ENCODE measurements around the gene AAMP.

The AAMP gene

GRCh38 chr2:218223046-218223445 lies 46.9 kb downstream of the AAMP start:
- no peak for DNase-seq (ENCODE audit: low spot score)

- DNase-seq (ENCODE audit: low spot score) = no peak
Measured at GRCh38 chr2:218221000-218221399, 48.9 kb downstream of the AAMP start.

GRCh38 chr2:218219934-218220333 lies 50.0 kb downstream of the AAMP start:
- no peak for DNase-seq (ENCODE audit: low spot score)

GRCh38 chr2:218218268-218219185 lies 51.4 kb downstream of the AAMP start:
- no peak for DNase-seq (ENCODE audit: low spot score)

DNA sequence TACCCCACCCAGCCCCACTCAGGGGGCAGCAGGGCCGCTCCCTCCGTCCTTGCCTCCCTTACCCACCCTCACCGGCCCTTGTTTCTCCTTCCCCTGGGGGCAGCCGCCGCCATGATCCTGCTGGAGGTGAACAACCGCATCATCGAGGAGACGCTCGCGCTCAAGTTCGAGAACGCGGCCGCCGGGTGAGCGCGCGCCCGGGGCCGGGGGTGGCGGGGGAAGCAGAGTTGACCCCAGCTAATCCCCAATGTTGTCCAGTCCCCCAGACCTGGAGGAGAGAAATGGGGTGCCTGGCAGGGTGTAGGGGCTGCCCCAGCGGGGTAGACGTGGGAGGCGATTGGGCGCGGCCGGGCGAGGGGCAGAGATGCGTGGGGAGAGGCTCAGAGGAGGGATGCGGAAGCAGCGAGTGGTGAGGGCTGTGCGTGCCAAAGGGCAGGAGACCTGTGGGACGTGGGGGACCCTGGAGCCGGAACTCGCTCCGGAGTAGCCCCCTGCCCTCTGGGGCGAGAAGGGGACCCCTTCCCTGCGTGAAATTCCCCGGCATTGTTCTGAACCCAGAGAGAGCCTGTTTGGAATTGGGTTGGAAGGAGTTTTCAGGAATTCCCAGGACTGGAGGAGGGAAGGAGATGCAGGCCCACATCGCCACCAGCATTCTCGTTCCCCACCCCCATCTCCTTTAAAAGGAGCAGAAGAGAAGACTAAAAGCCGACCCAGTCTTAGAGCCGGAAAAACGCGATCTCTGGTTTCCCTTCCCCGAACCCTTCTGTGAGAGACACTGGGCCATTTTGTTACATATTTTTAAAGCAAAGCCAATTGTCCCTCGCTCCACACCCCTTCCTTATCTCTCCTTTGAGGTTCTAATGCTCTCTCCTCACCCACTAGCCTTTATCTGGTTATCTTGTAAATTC lies 52.3 kb downstream of the AAMP start:
- peak; percentile 54 for DNase-seq (ENCODE audit: low spot score)

GRCh38 chr2:218216674-218217359 lies 53.1 kb downstream of the AAMP start, which contains the start of gene ARPC2:
ARPC2 (plus strand) TSS chr2:218217189; CDS start chr2:218217471, 282 bp downstream.
- peak; percentile 89 for DNase-seq (ENCODE audit: low spot score)

DNA sequence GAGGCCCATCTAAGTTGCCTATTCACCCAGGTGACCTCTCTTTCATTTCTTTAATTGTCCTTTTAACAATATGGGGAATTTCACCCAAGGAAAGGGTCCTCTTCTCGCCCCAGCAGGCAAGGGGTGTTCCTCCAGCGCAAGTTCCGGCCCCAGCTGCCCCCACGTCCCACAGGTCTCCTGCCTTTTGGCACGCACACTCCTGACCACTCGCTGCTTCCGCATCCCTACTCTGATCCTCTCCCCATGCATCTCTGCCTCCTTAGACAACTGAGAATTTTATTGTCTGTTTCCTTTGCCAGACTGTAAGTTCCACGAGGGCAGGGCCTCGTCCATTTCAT lies 53.6 kb downstream of the AAMP start:
- no peak for DNase-seq (ENCODE audit: low spot score)

Data from SW480 (cell line).